HL-60/S4 (cell line): ENCODE results near the gene CAB39.

Experiments
- in situ Hi-C: fragments of 300-500 bp; cut with MboI; formaldehyde crosslinking; loops from 2 replicates; pipeline ENCODE4 v1.14.3; 2022; ENCODE audit warnings: low sequenced_read_pairs

CAB39 gene

GRCh38 chr2:230748087-230748486, 35.4 kb downstream of the CAB39 start:
- in situ Hi-C loops, result no loop called here

DNA sequence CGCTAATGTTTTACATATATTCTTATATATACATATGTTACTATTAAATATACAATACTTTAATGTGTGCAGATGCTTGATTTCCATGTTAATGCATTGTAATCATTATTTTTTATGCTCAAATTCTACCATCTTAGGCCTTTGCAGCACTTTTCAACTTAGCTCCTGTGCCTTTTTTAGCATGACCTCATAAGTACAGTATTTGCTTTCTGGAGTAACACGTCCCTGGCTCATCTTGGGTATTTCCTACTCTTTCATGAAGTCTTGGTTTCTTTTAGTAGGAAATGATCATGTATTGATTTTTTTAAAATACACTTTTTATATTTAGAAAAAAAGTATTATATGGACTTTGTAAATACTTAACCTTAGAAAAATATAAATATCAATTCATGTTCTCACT, 36.5 kb downstream of the CAB39 start:
- in situ Hi-C loops, result no loop called here

DNA sequence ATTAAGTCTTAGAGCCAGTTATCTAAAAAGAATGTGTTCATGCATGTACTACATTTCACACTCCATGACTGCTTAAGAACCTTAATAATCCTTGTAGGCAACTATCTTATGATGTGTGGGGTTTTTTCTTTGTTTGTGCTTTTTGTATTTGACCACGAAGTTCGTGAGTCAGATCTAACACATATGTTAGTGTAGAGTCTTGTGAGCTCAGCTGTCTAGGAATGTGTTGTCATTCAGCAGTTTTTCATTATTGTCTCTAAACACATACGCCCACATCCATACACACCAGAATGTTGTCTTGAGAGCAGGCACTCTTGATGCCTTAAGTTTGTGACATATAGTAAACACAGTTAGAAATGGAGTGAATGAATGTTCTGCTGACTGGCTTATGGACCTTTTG, 38.4 kb downstream of the CAB39 start:
- in situ Hi-C loops, result no loop called here

GRCh38 chr2:230754200-230754599, 41.6 kb downstream of the CAB39 start:
- in situ Hi-C loops, result no loop called here

GRCh38 chr2:230757476-230757875, 44.8 kb downstream of the CAB39 start:
- in situ Hi-C loops, result no loop called here

DNA sequence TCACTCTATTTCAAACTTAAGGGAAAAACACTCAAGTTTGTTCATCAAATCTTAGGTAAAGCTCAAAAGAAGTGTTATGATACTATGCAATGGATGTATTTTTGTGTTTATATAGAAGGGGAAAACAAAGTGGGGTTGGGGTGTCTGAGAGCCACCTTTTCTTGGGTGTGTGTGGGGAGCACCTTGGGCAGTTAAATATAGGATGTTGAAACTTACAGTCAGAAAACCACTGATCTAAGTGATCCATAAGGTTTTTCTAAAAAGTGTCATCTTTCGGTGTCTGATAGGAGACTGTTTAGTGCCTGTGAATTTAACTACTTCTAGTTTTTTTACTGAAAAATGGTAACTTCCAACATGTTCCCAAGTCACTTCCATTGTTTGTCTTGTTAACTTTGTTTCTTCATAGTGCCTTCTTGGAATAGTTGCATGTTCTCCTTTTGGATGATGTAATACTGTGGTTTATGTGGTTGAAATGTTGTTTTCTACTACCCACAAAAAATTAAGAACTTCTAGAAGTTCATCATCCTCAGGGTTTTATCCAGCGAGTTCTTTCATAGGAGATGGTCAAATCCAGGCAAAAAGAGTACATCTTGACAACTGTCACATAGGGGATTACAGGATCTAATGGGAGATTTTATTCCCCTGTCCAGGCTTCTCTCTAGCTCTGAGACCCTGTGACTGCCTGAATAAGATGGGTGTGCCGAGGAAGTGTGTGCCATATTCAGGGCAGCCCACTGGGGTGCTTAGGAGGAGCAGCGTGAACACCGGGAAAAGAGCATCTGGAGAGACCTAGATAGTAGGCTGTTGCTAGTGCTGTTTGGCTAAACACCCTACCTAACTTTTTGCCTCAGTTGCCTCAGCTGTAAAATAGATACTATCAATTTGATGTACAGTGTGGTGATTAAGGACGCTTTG, 46.2 kb downstream of the CAB39 start:
- in situ Hi-C loops, result no loop called here

DNA sequence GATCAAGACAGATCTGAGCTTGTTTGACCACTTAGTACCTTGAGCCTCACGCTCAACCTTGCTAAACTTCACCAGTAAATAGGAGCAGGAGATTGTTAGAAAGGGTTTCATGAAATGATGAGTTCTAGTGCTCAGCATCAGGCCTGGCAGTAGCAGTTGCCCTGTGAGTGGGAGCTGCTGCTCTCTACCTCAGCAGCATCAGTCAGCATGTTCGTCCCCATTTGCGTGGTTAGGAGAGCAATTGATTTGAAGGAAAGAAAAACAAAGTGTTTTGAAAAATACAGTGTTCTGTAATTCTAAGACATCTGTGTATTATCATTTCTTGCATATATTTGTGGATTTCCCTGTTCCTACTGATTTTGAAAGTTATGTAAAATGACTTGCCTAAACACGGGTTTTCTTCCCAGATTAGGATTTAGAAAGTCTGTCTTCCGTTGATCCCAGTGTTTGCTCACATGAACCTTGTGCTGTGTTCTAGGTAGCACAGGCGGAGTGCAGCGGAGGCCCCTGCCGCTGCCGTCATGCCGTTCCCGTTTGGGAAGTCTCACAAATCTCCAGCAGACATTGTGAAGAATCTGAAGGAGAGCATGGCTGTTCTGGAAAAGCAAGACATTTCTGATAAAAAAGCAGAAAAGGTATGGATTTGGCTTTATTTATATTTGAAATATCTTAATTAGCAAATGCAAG, 47.0 kb downstream of the CAB39 start:
- in situ Hi-C loops, result no loop called here

DNA sequence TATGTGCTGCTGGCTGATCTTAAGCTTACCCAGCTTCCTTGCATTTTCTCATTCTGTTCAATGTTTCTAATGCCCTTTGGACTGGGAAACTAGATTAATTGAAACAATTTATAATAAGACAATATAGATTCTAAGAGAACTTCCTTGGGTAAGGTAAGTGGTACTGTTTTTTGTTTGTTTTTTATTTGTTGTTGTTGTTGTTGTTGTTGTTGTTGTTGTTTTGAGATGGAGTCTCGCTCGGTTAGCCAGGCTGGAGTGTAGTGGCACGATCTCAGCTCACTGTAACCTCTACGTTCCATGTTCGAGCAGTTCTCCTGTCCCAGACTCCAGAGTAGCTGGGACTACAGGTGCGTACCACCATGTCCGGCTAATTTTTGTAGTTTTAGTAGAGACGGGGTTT, 49.1 kb downstream of the CAB39 start:
- in situ Hi-C loops, result no loop called here

DNA sequence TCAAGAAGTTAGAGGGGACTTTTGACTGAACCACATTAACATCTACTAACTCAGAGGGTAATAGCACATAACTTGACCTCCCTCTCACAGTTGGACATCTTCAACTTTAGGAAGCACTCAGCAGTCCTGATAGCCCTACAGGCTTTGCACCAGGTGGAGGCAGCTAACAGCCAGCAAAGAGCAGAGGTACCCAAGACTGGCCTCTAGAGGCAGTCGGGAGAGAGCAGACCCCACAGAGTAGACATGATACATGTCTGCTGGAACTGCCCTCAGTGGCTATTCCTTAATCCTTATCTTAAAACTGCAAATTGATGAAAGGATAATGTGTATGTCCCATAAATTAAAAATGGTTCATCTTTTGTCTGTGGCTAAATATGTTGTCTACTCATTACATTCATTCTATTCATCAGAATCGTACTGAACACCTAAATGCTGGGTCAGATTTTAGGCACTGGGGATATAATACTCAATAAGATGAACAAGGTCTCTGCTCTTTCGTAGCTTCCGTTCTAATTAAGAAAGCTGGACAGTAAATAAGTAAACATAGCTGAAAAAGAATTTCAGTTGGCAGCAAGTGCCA, 49.8 kb downstream of the CAB39 start:
- in situ Hi-C loops, result no loop called here

DNA sequence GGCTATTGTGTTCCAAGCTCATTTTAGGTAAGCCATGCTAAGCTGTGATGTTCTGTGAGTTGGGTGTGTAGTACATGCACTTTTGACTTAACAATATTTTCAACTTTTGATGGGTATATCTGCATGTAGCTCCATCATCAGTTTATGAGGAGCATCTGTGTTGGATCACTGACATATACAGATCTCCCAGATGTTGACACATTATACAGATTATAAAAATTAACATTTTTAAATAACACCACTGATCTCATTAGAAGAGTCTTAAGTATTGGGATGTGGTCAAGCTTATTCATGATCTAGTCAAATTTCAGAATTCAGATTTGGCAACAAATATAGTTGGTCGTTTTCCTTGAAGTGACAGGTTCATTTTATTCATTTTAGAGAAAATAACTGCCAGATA, 51.7 kb downstream of the CAB39 start:
- in situ Hi-C loops, result no loop called here

DNA sequence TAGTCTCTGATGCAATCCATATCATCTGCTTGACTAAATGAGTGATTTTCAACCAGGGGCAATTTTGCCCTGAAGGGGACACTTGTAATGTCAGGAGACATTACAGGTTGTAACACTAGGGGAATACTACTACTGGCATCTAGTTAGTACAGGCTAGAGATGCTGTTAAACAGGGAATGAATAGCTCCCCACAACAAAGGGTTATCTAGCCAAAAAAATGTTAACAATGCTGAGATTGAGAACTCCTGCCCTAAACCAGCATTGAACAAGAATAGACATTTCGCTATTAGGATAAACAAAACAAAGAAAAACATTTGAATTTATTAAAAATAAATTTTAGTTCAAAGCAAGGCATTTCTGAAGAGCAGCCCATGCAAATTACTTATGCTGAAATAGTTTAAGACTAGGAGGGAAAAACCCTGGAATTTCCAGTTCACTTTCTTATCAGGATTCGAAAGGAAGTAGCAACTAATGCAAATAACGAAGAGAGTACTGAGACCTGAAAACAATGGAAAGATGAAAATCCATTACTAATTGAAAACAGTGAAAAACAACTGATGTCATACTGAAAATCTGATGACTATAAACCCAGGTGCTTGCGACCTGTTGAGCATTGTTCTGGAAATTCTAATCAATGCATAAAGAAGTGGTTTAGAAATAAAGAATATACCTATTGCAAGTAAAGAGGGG, 53.1 kb downstream of the CAB39 start:
- in situ Hi-C loops, result no loop called here

DNA sequence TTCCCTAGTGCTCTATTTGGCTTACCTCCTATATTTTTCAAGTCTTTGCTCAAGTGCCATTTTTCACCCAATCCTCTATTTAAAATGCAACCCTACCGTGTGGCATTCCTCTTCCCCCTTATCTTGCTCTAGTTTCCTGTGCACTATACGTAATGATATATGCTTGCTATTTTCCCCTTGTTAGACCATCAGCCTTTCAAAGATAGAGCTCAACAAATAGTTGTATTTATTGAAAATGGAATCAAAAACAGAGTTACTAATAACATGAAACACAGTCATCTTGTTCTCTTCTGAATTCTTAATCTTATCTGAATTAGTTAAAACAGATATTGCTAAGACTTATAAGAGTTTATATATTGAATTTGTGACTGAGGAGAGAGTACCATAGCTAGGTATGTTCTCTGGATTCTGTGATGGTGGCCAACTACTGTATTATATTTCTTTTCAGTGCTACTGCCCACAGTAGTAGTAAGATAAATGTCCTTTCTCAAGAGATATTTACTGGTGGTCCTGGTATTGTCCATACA, 55.3 kb downstream of the CAB39 start:
- in situ Hi-C loops, result no loop called here

DNA sequence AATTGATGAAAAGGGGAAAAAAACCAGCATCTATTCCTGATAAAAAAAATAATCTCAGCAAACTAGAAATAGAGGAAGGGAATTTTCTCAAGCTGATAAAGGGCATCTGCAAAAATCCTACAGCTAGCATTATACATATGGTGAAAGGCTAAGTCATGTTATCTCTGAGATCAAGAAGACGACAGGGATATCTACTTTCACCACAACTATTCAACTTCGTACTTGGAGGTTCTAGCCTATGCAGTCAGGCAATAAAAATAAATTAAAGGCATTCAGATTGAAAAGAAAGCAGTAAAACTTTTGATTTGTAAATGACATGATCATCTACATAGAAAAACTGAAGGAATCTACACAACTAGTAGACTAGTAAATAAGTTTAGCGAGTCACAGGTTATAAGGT, 58.2 kb downstream of the CAB39 start:
- in situ Hi-C loops, result no loop called here

DNA sequence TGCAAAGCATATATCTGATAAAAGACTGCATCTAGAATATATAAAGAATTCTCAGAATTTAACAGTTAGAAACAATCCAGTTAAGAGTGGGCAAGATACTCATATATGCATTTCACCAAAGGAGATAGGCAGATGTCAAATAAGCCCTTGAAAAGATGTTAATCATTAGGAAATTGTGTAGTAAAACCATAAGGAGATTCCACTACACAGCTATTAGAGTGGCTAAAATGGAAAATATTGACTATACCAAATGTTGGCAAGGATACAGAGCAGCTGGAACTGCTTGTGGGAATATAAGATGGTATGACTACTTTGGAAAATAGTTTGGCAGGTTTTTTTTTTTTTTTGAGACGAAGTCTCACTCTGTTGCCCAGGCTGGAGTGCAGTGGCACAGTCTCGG, 59.5 kb downstream of the CAB39 start:
- in situ Hi-C loops, result no loop called here

- in situ Hi-C loops, result no loop called here
Measured at GRCh38 chr2:230773039-230773773, 60.6 kb downstream of the CAB39 start.

DNA sequence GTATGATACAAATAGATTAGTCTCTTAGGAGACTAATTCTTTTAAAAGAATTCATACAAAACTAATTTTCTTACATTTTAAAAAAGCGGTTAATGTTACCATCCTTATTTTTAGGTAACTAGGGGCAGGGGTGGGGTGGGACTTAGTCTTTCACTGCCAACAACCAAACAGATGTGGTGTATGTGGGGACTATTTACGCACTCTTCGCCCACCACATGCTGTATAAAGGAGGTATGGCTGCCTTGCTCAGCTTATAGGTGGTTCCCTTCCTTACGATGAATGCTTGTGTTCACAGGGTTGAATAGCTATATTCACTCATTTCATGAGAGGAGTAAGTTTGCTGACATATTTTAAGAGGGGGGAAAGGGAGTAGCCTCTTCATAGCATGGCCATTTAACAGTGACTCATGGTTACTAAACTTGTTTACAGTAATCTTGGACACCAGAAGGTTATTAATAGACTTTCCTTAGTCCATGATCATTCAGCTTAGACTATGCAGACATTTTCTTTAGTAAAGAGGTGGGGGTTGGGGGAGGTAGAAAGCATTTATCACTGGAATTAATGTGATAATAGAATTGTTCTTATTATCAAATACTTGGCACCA, 61.8 kb downstream of the CAB39 start:
- in situ Hi-C loops, result no loop called here

GRCh38 chr2:230775737-230776136, 63.1 kb downstream of the CAB39 start:
- in situ Hi-C loops, result no loop called here

- in situ Hi-C loops, result no loop called here
Measured at GRCh38 chr2:230777721-230778120, 65.1 kb downstream of the CAB39 start.

GRCh38 chr2:230778350-230779063, 65.9 kb downstream of the CAB39 start:
- in situ Hi-C loops, result no loop called here
